ENCODE measurements around the gene GFRA1.

The GFRA1 gene

GRCh38 chr10:116292493-116292892, 19.5 kb upstream of the GFRA1 start:
- Histone ChIP-seq H3K4me3 (no peak overlapping the region), H3K9me3 (no peaks in the 10 kb centered on the region), H3K27me3 (peaks cover 0 to 5% of the 10 kb centered on the region in 2 donors), H3K36me3 (no peaks in the 10 kb centered on the region), H3K4me1 (no peaks in the 10 kb centered on the region), H3K27ac (no peak overlapping the region)
- intact Hi-C loops (cut with DNase I; ENCODE audit: low total_unique reads), result no loop called here
- DNase-seq, result no peak
- no peak for TF ChIP-seq CTCF (IDR thresholded peaks at IDR 0.05)

- DNase-seq, result no peak
- no peak overlapping the region for H3K27ac ChIP-seq
- no peaks in the 10 kb centered on the region for H3K4me1 ChIP-seq
- no peaks in the 10 kb centered on the region for H3K9me3 ChIP-seq
- peaks cover 0 to 10% of the 10 kb centered on the region in 2 donors for H3K27me3 ChIP-seq
- no peak overlapping the region for H3K4me3 ChIP-seq
- no peaks in the 10 kb centered on the region for H3K36me3 ChIP-seq
- TF ChIP-seq CTCF (IDR thresholded peaks at IDR 0.05), result no peak
- intact Hi-C loops (cut with DNase I; ENCODE audit: low total_unique reads), result loop anchor here (10.0 kb wide), 2 partner anchors 485 to 585 kb away; no protein-coding TSS in a partner anchor
Observed at GRCh38 chr10:116289652-116290051, 16.6 kb upstream of the GFRA1 start.

- Histone ChIP-seq H3K27me3 (peaks cover 0 to 13% of the 10 kb centered on the region in 2 donors), H3K4me3 (no peak overlapping the region), H3K4me1 (no peaks in the 10 kb centered on the region), H3K36me3 (no peaks in the 10 kb centered on the region), H3K9me3 (no peaks in the 10 kb centered on the region), H3K27ac (no peak overlapping the region)
- no peak for DNase-seq
- TF ChIP-seq CTCF (IDR thresholded peaks at IDR 0.05), result peak; percentile 70 to 77
- intact Hi-C loops (cut with DNase I; ENCODE audit: low total_unique reads), result loop anchor here (10.0 kb wide), 2 partner anchors 483 to 583 kb away; no protein-coding TSS in a partner anchor
Observed at GRCh38 chr10:116287906-116288501, 15.0 kb upstream of the GFRA1 start.

GRCh38 chr10:116286626-116287200, 13.7 kb upstream of the GFRA1 start:
- Histone ChIP-seq H3K27me3 (peaks cover 0 to 11% of the 10 kb centered on the region in 2 donors), H3K9me3 (no peaks in the 10 kb centered on the region), H3K4me3 (no peak overlapping the region), H3K36me3 (no peaks in the 10 kb centered on the region), H3K27ac (no peak overlapping the region), H3K4me1 (no peaks in the 10 kb centered on the region)
- no peak for DNase-seq
- intact Hi-C loops (cut with DNase I; ENCODE audit: low total_unique reads), result loop anchor here (10.0 kb wide), 2 partner anchors 482 to 582 kb away; no protein-coding TSS in a partner anchor
- TF ChIP-seq CTCF (IDR thresholded peaks at IDR 0.05), result no peak

GRCh38 chr10:116281775-116282174, 8.8 kb upstream of the GFRA1 start:
- Histone ChIP-seq H3K4me3 (no peak overlapping the region), H3K27me3 (peaks cover 0 to 13% of the 10 kb centered on the region in 2 donors), H3K4me1 (no peaks in the 10 kb centered on the region), H3K36me3 (no peaks in the 10 kb centered on the region), H3K27ac (no peak overlapping the region), H3K9me3 (no peaks in the 10 kb centered on the region)
- no peak for TF ChIP-seq CTCF (IDR thresholded peaks at IDR 0.05)
- no peak for DNase-seq
- intact Hi-C loops (cut with DNase I; ENCODE audit: low total_unique reads), result loop anchor here (10.0 kb wide), 2 partner anchors 477 to 577 kb away; no protein-coding TSS in a partner anchor
